Mammary epithelial cell (primary cell): ENCODE data around the gene CNTNAP2.

Experiments used
- EZH2 ChIP-seq: IDR thresholded peaks from 2 replicates; pipeline ENCODE4 v1.6.1; 2012; ENCODE audit warnings: low read length, inconsistent platforms, borderline replicate concordance
- TF ChIP-seq, protein P1 (sequence below), 2 donors: IDR thresholded peaks in 1 of 2; conservative IDR thresholded peaks in 1 of 2; 2 replicates each; pipeline ENCODE4 v1.5.1; 2011 to 2012; ENCODE audit warnings: inconsistent platforms in 2 of 2, low read length in 2 of 2, mild to moderate bottlenecking in 2 of 2, control low read depth in 1 of 2, low read depth in 1 of 2; ENCODE audit not compliant: insufficient read depth in 1 of 2; ENCODE audit errors: extremely low read depth in 1 of 2

DNA sequence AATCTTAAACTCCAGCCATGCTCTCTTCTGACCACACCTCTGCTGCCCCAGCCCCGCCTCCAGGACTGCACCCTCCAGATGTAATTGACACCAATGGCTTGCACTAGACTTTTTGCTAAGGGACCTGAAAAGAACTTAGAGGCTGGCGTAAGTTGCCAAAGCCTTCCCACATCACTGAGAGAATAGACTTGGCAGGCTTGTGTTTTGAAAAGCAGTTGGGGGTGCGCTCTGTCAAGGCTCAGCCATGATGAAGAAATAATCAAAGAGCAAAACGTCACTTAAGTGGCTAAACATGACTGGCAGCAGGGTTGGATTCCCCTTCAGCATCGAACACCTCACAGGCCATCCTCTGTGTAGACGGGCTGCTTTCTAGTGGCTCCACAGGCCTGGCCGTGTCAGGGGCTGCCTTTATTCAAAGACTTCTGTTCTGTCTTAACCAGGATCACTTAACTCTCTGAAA, 2278.8 kb downstream of the CNTNAP2 start:
- TF ChIP-seq, protein P1, sequence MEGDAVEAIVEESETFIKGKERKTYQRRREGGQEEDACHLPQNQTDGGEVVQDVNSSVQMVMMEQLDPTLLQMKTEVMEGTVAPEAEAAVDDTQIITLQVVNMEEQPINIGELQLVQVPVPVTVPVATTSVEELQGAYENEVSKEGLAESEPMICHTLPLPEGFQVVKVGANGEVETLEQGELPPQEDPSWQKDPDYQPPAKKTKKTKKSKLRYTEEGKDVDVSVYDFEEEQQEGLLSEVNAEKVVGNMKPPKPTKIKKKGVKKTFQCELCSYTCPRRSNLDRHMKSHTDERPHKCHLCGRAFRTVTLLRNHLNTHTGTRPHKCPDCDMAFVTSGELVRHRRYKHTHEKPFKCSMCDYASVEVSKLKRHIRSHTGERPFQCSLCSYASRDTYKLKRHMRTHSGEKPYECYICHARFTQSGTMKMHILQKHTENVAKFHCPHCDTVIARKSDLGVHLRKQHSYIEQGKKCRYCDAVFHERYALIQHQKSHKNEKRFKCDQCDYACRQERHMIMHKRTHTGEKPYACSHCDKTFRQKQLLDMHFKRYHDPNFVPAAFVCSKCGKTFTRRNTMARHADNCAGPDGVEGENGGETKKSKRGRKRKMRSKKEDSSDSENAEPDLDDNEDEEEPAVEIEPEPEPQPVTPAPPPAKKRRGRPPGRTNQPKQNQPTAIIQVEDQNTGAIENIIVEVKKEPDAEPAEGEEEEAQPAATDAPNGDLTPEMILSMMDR (conservative IDR thresholded peaks at IDR 0.05 in 1 of 2, IDR thresholded peaks at IDR 0.05 in 1 of 2; ENCODE audit: extremely low read depth in 1 of 2, insufficient read depth in 1 of 2, low read depth in 1 of 2, low read length in 2 of 2) = no peak
- TF ChIP-seq EZH2 = no peak
